H9 (cell line): ENCODE data around the gene VAV3. TPM values are rescaled to one million over a fixed set of nuclear protein-coding genes. Genes with fewer than 3 reads are reported as not detected.

Experiments used
- DNase-seq: peaks from one replicate; pipeline ENCODE4 v3.0.0-alpha.2; 2017
- H2AFZ ChIP-seq: one replicate; pipeline ENCODE4 v1.6.1; 2013; ENCODE audit warnings: mild to moderate bottlenecking, low read length, control low read depth, moderate library complexity
- H2AK5ac ChIP-seq: 2 replicates; pipeline ENCODE4 v1.6.1; 2013; ENCODE audit warnings: low read length, control low read depth, mixed read lengths; ENCODE audit not compliant: insufficient read length
- H2BK120ac ChIP-seq: one replicate; pipeline ENCODE4 v1.6.1; 2013; ENCODE audit warnings: low read depth, mild to moderate bottlenecking, low read length, control low read depth, inconsistent platforms; ENCODE audit not compliant: poor library complexity, severe bottlenecking
- H2BK12ac ChIP-seq: 2 replicates; pipeline ENCODE4 v1.6.1; 2013; ENCODE audit warnings: low read length, control low read depth, mixed read lengths, low read depth; ENCODE audit not compliant: insufficient read length
- H2BK15ac ChIP-seq: 2 replicates; pipeline ENCODE4 v1.6.1; 2013; ENCODE audit warnings: low read depth, low read length, control low read depth
- H2BK20ac ChIP-seq: one replicate; pipeline ENCODE4 v1.6.1; 2013; ENCODE audit warnings: low read depth, mild to moderate bottlenecking, low read length, control low read depth, inconsistent platforms; ENCODE audit not compliant: poor library complexity, severe bottlenecking
- H2BK5ac ChIP-seq: 2 replicates; pipeline ENCODE4 v1.6.1; 2013; ENCODE audit warnings: low read length, control low read depth, mixed read lengths; ENCODE audit not compliant: insufficient read length
- H3K14ac ChIP-seq: 2 replicates; pipeline ENCODE4 v1.6.1; 2013; ENCODE audit warnings: low read length, control low read depth; ENCODE audit not compliant: insufficient read depth
- H3K18ac ChIP-seq: 2 replicates; pipeline ENCODE4 v1.6.1; 2013; ENCODE audit warnings: low read depth, mild to moderate bottlenecking, mixed read lengths, low read length, control low read depth; ENCODE audit not compliant: insufficient read length
- H3K23ac ChIP-seq: 2 replicates; pipeline ENCODE4 v1.6.1; 2013; ENCODE audit warnings: low read length, control low read depth, mixed read lengths, low read depth; ENCODE audit not compliant: insufficient read length
- H3K23me2 ChIP-seq: 2 replicates; pipeline ENCODE4 v1.6.1; 2013; ENCODE audit warnings: low read depth, mild to moderate bottlenecking, mixed read lengths, low read length, control low read depth; ENCODE audit not compliant: insufficient read length, poor library complexity, severe bottlenecking
- H3K27ac ChIP-seq: 2 replicates; pipeline ENCODE4 v1.5.1; 2013; ENCODE audit warnings: low read length, control low read depth, mixed read lengths, low read depth; ENCODE audit not compliant: insufficient read length
- H3K27me3 ChIP-seq: 2 replicates; pipeline ENCODE4 v1.6.1; 2013; ENCODE audit warnings: low read length, control low read depth, inconsistent platforms; ENCODE audit not compliant: insufficient read depth
- H3K4ac ChIP-seq: 2 replicates; pipeline ENCODE4 v1.6.1; 2013; ENCODE audit warnings: low read depth, mild to moderate bottlenecking, control low read depth, inconsistent platforms, low read length, moderate library complexity
- H3K4me1 ChIP-seq: 2 replicates; pipeline ENCODE4 v1.6.1; 2013; ENCODE audit warnings: low read length, control low read depth, inconsistent platforms; ENCODE audit not compliant: insufficient read depth
- H3K4me2 ChIP-seq: 2 replicates; pipeline ENCODE4 v1.6.1; 2013; ENCODE audit warnings: low read length, control low read depth, mixed read lengths; ENCODE audit not compliant: insufficient read length, insufficient read depth
- H3K56ac ChIP-seq: 2 replicates; pipeline ENCODE4 v1.6.1; 2013; ENCODE audit warnings: low read depth, mild to moderate bottlenecking, mixed read lengths, low read length, control low read depth; ENCODE audit not compliant: insufficient read length
- H3K79me1 ChIP-seq: 2 replicates; pipeline ENCODE4 v1.6.1; 2013; ENCODE audit warnings: low read depth, mild to moderate bottlenecking, moderate library complexity, low read length, control low read depth, inconsistent platforms; ENCODE audit not compliant: insufficient read depth, poor library complexity, severe bottlenecking
- H3K79me2 ChIP-seq: 2 replicates; pipeline ENCODE4 v1.6.1; 2013; ENCODE audit warnings: low read length, control low read depth, inconsistent platforms; ENCODE audit not compliant: insufficient read depth
- H3K9ac ChIP-seq: 2 replicates; pipeline ENCODE4 v1.6.1; 2013; ENCODE audit warnings: low read length, control low read depth, mixed read lengths; ENCODE audit not compliant: insufficient read length; ENCODE audit errors: extremely low read depth
- H3K9me3 ChIP-seq: one replicate; pipeline ENCODE4 v1.6.1; 2013; ENCODE audit warnings: low read depth, low read length, inconsistent platforms; ENCODE audit not compliant: control insufficient read depth
- H3T11ph ChIP-seq: one replicate; pipeline ENCODE4 v1.6.1; 2013; ENCODE audit warnings: mild to moderate bottlenecking, low read length, control low read depth, inconsistent platforms
- H4K20me1 ChIP-seq: one replicate; pipeline ENCODE4 v1.6.1; 2013; ENCODE audit not compliant: control insufficient read depth, insufficient read length, insufficient read depth
- H4K5ac ChIP-seq: 2 replicates; pipeline ENCODE4 v1.6.1; 2013; ENCODE audit warnings: low read depth, mild to moderate bottlenecking, mixed read lengths, low read length, control low read depth; ENCODE audit not compliant: insufficient read length
- H4K8ac ChIP-seq: replicated peaks from 2 replicates; pipeline ENCODE4 v1.6.1; 2013; ENCODE audit warnings: low read length, control low read depth, mixed read lengths, low read depth; ENCODE audit not compliant: insufficient read length
- H4K91ac ChIP-seq: 2 replicates; pipeline ENCODE4 v1.6.1; 2013; ENCODE audit warnings: low read depth, mild to moderate bottlenecking, moderate library complexity, mixed read lengths, low read length, control low read depth; ENCODE audit not compliant: insufficient read length
- H3K27ac Mint-ChIP-seq, 3 experiments: 2 replicates in 2 of 3; 3 replicates in 1 of 3; pipeline ENCODE4 v1.8.0; 2020 to 2021; ENCODE audit warnings: mixed read lengths in 3 of 3, mild to moderate bottlenecking in 1 of 3, moderate library complexity in 1 of 3
- H3K27me3 Mint-ChIP-seq: 2 replicates; pipeline ENCODE4 v1.8.0; 2021; ENCODE audit warnings: low read depth, mild to moderate bottlenecking, moderate library complexity, mixed read lengths
- H3K36me3 Mint-ChIP-seq, 3 experiments: 2 replicates in 2 of 3; 3 replicates in 1 of 3; pipeline ENCODE4 v1.8.0; 2020 to 2021; ENCODE audit warnings: low read depth in 3 of 3, mixed read lengths in 3 of 3; ENCODE audit not compliant: insufficient read depth in 1 of 3
- H3K4me1 Mint-ChIP-seq, 2 experiments: 2 replicates each; pipeline ENCODE4 v1.8.0; 2020; ENCODE audit warnings: mixed read lengths in 2 of 2
- H3K4me3 Mint-ChIP-seq, 2 experiments: 2 replicates in 1 of 2; 3 replicates in 1 of 2; pipeline ENCODE4 v1.8.0; 2020 to 2021; ENCODE audit warnings: mild to moderate bottlenecking in 2 of 2, mixed read lengths in 2 of 2, moderate library complexity in 1 of 2
- H3K9me3 Mint-ChIP-seq, 2 experiments: 2 replicates in 1 of 2; 3 replicates in 1 of 2; pipeline ENCODE4 v1.8.0; 2020; ENCODE audit warnings: mild to moderate bottlenecking in 2 of 2, mixed read lengths in 2 of 2, moderate library complexity in 1 of 2
- CTCF ChIP-seq: fragments of 200-600 bp; sonication (generic); conservative IDR thresholded peaks from 3 replicates; pipeline ENCODE4 v1.8.0; 2021; ENCODE audit warnings: antibody characterized with exemption, mild to moderate bottlenecking
- WGBS: extraction: QIAGEN DNeasy Blood & Tissue Kit; methylation state at CpG from one replicate; pipeline ENCODE4 v1.1.7; 2013; ENCODE audit warnings: missing lambda C conversion rate, low lambda C conversion rate, mixed read lengths; ENCODE audit not compliant: insufficient read length; ENCODE audit errors: extremely low coverage; 5-methylcytosine and 5-hydroxymethylcytosine counted together
- total RNA-seq: library from RNA; stranded (reverse); gene quantifications from 2 replicates; pipeline ENCODE4 v1.2.1, GENCODE V29; 2021

The VAV3 gene
- total RNA-seq, 1 experiment from 2014 or later = 5.1 TPM

GRCh38 chr1:107943694-107944093 is 21.3 kb downstream of the VAV3 start:
- no peak overlapping the region for H2BK20ac ChIP-seq
- H2BK12ac ChIP-seq = no peak overlapping the region
- TF ChIP-seq CTCF = no peak
- H4K5ac ChIP-seq = no peak overlapping the region
- no peak overlapping the region for H4K91ac ChIP-seq
- no peak overlapping the region for H2BK5ac ChIP-seq
- H2BK15ac ChIP-seq = no peak overlapping the region
- H2AFZ ChIP-seq = no peak overlapping the region
- no peaks in the 10 kb centered on the region for H3K9me3 Mint-ChIP-seq
- no peaks in the 10 kb centered on the region for H3K9me3 ChIP-seq
- no peaks in the 10 kb centered on the region for H3K27me3 Mint-ChIP-seq
- H3K27ac Mint-ChIP-seq = peak overlapping the region in 1 of 3 experiments; percentile 62; a peak in 1 of 7 replicates
- no peak overlapping the region for H3K18ac ChIP-seq
- H3K4me2 ChIP-seq = no peak overlapping the region
- H3K27me3 ChIP-seq = no peaks in the 10 kb centered on the region
- no peak overlapping the region for H3K4ac ChIP-seq
- no peaks in the 10 kb centered on the region for H4K20me1 ChIP-seq
- no peak overlapping the region for H3K27ac ChIP-seq
- no peaks in the 10 kb centered on the region for H3K79me1 ChIP-seq
- no peaks in the 10 kb centered on the region; a peak in 1 of 7 replicates for H3K36me3 Mint-ChIP-seq
- no peak overlapping the region for H2BK120ac ChIP-seq
- H3K4me1 ChIP-seq = no peaks in the 10 kb centered on the region
- H3K14ac ChIP-seq = no peak overlapping the region
- H3K23ac ChIP-seq = no peak overlapping the region
- 0 out of 2 replicates have a peak, but pooled peaks cover 2% of the 10 kb centered on the region for H3K79me2 ChIP-seq
- H3K9ac ChIP-seq = no peak overlapping the region
- H3K4me1 Mint-ChIP-seq = peaks cover 7 to 8% of the 10 kb centered on the region in 2 experiments
- H4K8ac ChIP-seq = no peak overlapping the region
- no peak overlapping the region for H3K56ac ChIP-seq
- no peak overlapping the region for H3K4me3 Mint-ChIP-seq
- DNase-seq = no peak
- H3T11ph ChIP-seq = no peak overlapping the region
- H3K23me2 ChIP-seq = no peaks in the 10 kb centered on the region
- WGBS = no CpG with 5 or more reads among the region's 4 CpGs
- no peak overlapping the region for H2AK5ac ChIP-seq
